Mesenchymal stem cell (in vitro differentiated cells and primary cell): ENCODE results near the gene AXIN1. TPM values are rescaled to one million over a fixed set of nuclear protein-coding genes. Genes with fewer than 3 reads are reported as not detected.
A peak's percentile ranks its signal among the peaks of the same experiment; 100 is the strongest.

Experiments
- DNase-seq: peaks from one replicate; pipeline ENCODE4 v3.0.0-alpha.2; 2013
- H2AFZ ChIP-seq: one replicate; pipeline ENCODE4 v1.6.1; 2013; ENCODE audit warnings: low read depth, mild to moderate bottlenecking, control low read depth, inconsistent platforms, low read length, moderate library complexity
- H2AK5ac ChIP-seq: 2 replicates; pipeline ENCODE4 v1.6.1; 2013; ENCODE audit warnings: low read length, moderate library complexity, mild to moderate bottlenecking, inconsistent platforms; ENCODE audit not compliant: severe bottlenecking
- H2BK120ac ChIP-seq: one replicate; pipeline ENCODE4 v1.6.1; 2013; ENCODE audit warnings: low read depth, mild to moderate bottlenecking, inconsistent platforms, low read length, moderate library complexity
- H2BK12ac ChIP-seq, 2 experiments: one replicate each; pipeline ENCODE4 v1.6.1; 2013; ENCODE audit warnings: inconsistent platforms in 2 of 2, low read length in 2 of 2, mild to moderate bottlenecking in 2 of 2, moderate library complexity in 2 of 2, control low read depth in 1 of 2
- H2BK15ac ChIP-seq: one replicate; pipeline ENCODE4 v1.6.1; 2013; ENCODE audit warnings: mild to moderate bottlenecking, low read depth, inconsistent platforms; ENCODE audit not compliant: poor library complexity, severe bottlenecking
- H2BK5ac ChIP-seq: 2 replicates; pipeline ENCODE4 v1.6.1; 2013; ENCODE audit warnings: low read depth, mild to moderate bottlenecking, low read length, control low read depth, inconsistent platforms; ENCODE audit not compliant: poor library complexity, severe bottlenecking
- H3K14ac ChIP-seq, 2 experiments: one replicate each; pipeline ENCODE4 v1.6.1; 2013; ENCODE audit warnings: inconsistent platforms in 2 of 2, low read length in 2 of 2, control low read depth in 1 of 2, mild to moderate bottlenecking in 1 of 2, moderate library complexity in 1 of 2
- H3K18ac ChIP-seq, 2 experiments: one replicate each; pipeline ENCODE4 v1.6.1; 2013; ENCODE audit warnings: inconsistent platforms in 2 of 2, low read length in 2 of 2, control low read depth in 1 of 2, low read depth in 1 of 2, mild to moderate bottlenecking in 1 of 2
- H3K23ac ChIP-seq, 2 experiments: one replicate each; pipeline ENCODE4 v1.6.1; 2013; ENCODE audit warnings: inconsistent platforms in 2 of 2, low read length in 2 of 2, mild to moderate bottlenecking in 2 of 2, moderate library complexity in 2 of 2, control low read depth in 1 of 2
- H3K27ac ChIP-seq: 2 replicates; pipeline ENCODE4 v1.5.1; 2013; ENCODE audit warnings: mild to moderate bottlenecking, moderate library complexity, low read length, control low read depth, inconsistent platforms; ENCODE audit not compliant: poor library complexity, severe bottlenecking
- H3K27me3 ChIP-seq, 2 experiments: 2 replicates each; pipeline versions ENCODE4 v1.6.1 to v1.7.0; 2013; ENCODE audit warnings: low read length in 2 of 2, mild to moderate bottlenecking in 2 of 2, moderate library complexity in 2 of 2, control low read depth in 1 of 2, inconsistent platforms in 1 of 2; ENCODE audit not compliant: control insufficient read depth in 1 of 2, insufficient read depth in 1 of 2
- H3K36me3 ChIP-seq, 2 experiments: 2 replicates each; pipeline versions ENCODE4 v1.6.1 to v1.7.0; 2013; ENCODE audit warnings: low read length in 2 of 2, control low read depth in 1 of 2, inconsistent platforms in 1 of 2, low read depth in 1 of 2, mild to moderate bottlenecking in 1 of 2; ENCODE audit not compliant: insufficient read depth in 2 of 2, control insufficient read depth in 1 of 2
- H3K4ac ChIP-seq, 2 experiments: one replicate each; pipeline ENCODE4 v1.6.1; 2013; ENCODE audit warnings: inconsistent platforms in 2 of 2, low read length in 2 of 2, mild to moderate bottlenecking in 2 of 2, moderate library complexity in 2 of 2, control low read depth in 1 of 2, low read depth in 1 of 2
- H3K4me1 ChIP-seq: 2 replicates; pipeline ENCODE4 v1.6.1; 2013; ENCODE audit warnings: low read depth, low read length, control low read depth; ENCODE audit not compliant: control insufficient read depth, insufficient read depth
- H3K4me2 ChIP-seq: 2 replicates; pipeline ENCODE4 v1.6.1; 2013; ENCODE audit warnings: low read length, mild to moderate bottlenecking, inconsistent platforms; ENCODE audit not compliant: poor library complexity, severe bottlenecking
- H3K4me3 ChIP-seq, 2 experiments: 2 replicates each; pipeline versions ENCODE4 v1.5.1 to v1.7.0; 2013; ENCODE audit warnings: low read length in 2 of 2, mild to moderate bottlenecking in 2 of 2, control low read depth in 1 of 2, low read depth in 1 of 2; ENCODE audit not compliant: insufficient read depth in 1 of 2
- H3K79me1 ChIP-seq: replicated peaks from 2 replicates; pipeline ENCODE4 v1.6.1; 2013; ENCODE audit warnings: mild to moderate bottlenecking, control low read depth, low read length, inconsistent platforms; ENCODE audit not compliant: poor library complexity, severe bottlenecking
- H3K9ac ChIP-seq: 2 replicates; pipeline ENCODE4 v1.7.0; 2013; ENCODE audit warnings: mild to moderate bottlenecking, low read length, moderate library complexity
- H3K9me3 ChIP-seq: 2 replicates; pipeline ENCODE4 v1.7.0; 2013; ENCODE audit warnings: mild to moderate bottlenecking, low read length; ENCODE audit not compliant: control insufficient read depth
- H4K8ac ChIP-seq: one replicate; pipeline ENCODE4 v1.6.1; 2013; ENCODE audit warnings: inconsistent platforms, mild to moderate bottlenecking, low read length, moderate library complexity
- H4K91ac ChIP-seq: one replicate; pipeline ENCODE4 v1.6.1; 2013; ENCODE audit warnings: mild to moderate bottlenecking, low read length, inconsistent platforms
- WGBS: methylation state at CpG from one replicate; pipeline ENCODE4 v1.1.7; 2013; ENCODE audit warnings: mixed read lengths; 5-methylcytosine and 5-hydroxymethylcytosine counted together
- polyA plus RNA-seq, 2 experiments: library from polyadenylated mRNA; stranded (reverse); fragments of 200-250 nt; gene quantifications; one replicate each; pipeline ENCODE4 v1.2.3, GENCODE V29; 2013

AXIN1 gene, protein sequence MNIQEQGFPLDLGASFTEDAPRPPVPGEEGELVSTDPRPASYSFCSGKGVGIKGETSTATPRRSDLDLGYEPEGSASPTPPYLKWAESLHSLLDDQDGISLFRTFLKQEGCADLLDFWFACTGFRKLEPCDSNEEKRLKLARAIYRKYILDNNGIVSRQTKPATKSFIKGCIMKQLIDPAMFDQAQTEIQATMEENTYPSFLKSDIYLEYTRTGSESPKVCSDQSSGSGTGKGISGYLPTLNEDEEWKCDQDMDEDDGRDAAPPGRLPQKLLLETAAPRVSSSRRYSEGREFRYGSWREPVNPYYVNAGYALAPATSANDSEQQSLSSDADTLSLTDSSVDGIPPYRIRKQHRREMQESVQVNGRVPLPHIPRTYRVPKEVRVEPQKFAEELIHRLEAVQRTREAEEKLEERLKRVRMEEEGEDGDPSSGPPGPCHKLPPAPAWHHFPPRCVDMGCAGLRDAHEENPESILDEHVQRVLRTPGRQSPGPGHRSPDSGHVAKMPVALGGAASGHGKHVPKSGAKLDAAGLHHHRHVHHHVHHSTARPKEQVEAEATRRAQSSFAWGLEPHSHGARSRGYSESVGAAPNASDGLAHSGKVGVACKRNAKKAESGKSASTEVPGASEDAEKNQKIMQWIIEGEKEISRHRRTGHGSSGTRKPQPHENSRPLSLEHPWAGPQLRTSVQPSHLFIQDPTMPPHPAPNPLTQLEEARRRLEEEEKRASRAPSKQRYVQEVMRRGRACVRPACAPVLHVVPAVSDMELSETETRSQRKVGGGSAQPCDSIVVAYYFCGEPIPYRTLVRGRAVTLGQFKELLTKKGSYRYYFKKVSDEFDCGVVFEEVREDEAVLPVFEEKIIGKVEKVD
- 8.3 TPM for polyA plus RNA-seq (2013, experiment 1 of 2)
- polyA plus RNA-seq (2013, experiment 2 of 2), result 8.7 TPM

GRCh38 chr16:352547-353403, at the start of gene AXIN1:
Gene AXIN1, minus strand, starts transcription at chr16:352723. Its CDS starts 5,698 bp downstream, at chr16:347025.
- Histone ChIP-seq H3K4ac (peak within 1 kb of the TSS in 1 of 2 experiments; percentile 49), H4K91ac (peak within 1 kb of the TSS; percentile 89), H3K4me2 (peak within 1 kb of the TSS; percentile 95), H3K4me3 (peak within 1 kb of the TSS; percentile 72 to 83), H3K14ac (peak within 1 kb of the TSS in 1 of 2 experiments; percentile 30), H3K27me3 (no peaks in the 10 kb centered on the region), H2BK15ac (peak within 1 kb of the TSS; percentile 77), H2BK12ac (peak within 1 kb of the TSS; percentile 45 to 69), H2BK120ac (no peak within 1 kb of the TSS), H2BK5ac (no peak within 1 kb of the TSS), H2AFZ (peak within 1 kb of the TSS; percentile 74), H3K36me3 (peaks cover 0 to 8% of the 10 kb centered on the region in 2 experiments), H3K27ac (no peak within 1 kb of the TSS), H3K79me1 (peaks cover 12% of the 10 kb centered on the region), H3K4me1 (peaks cover 23% of the 10 kb centered on the region), H4K8ac (peak within 1 kb of the TSS; percentile 98), H3K9ac (peak within 1 kb of the TSS; percentile 87), H2AK5ac (no peak within 1 kb of the TSS), H3K18ac (peak within 1 kb of the TSS; percentile 75 to 87), H3K9me3 (no peaks in the 10 kb centered on the region), H3K23ac (peak within 1 kb of the TSS in 1 of 2 experiments; percentile 80)
- 3% methylated on average over 72 of the region's 113 CpGs for WGBS
- DNase-seq, result peak; percentile 95

DNA sequence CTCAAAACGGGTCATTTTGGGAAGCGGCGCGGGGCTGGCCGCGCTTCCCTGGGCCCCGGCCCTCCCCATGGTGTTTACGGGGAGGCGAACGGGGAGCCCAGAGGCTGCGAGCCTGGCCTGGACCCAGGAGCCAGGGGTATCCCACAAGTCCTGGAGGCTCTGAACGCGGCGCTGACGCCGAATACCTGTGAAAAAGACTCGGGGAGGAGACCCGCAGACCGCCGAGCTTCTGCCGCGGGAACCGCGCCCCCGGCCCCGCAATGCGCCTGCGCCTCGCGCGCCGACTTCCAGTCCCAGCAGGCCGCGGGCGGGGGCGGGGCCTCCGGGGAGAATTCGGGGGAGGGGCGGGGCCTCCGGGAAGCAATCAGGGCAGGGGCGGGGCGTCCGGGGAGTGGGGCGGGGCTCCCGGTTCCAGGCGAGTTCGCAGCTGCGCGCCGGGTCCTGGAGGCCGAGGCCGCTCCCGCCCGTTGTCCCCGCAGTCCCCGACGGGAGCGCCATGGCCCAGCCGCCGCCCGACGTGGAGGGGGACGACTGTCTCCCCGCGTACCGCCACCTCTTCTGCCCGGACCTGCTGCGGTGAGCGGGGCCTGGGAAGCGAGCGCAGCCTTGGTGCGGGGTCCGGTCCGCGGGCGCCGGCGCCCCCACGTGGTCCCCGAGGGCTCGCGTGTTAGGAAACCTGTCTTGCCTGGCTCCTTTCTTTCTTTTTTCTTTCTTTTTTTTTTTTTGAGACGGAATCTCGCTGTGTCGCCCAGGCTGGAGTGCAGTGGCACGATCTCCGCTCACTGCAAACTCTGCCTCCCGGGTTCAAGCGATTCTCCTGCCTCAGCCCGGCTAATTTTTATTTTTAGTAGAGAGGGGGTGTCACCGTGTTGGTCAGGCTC, 49.2 kb upstream of the AXIN1 start, which contains the start of gene DECR2:
DECR2 (plus strand) TSS at position 418 of the 881 bp plus-strand sequence; CDS start at position 497, 79 bp downstream.
- Histone ChIP-seq H2AK5ac (no peak within 1 kb of the TSS), H3K27ac (peak within 1 kb of the TSS; percentile 64), H4K8ac (peak within 1 kb of the TSS; percentile 81), H3K18ac (peak within 1 kb of the TSS; percentile 96), H2BK120ac (peak within 1 kb of the TSS; percentile 71), H3K27me3 (no peaks in the 10 kb centered on the region), H3K79me1 (peaks cover 10% of the 10 kb centered on the region), H3K9me3 (no peaks in the 10 kb centered on the region), H2BK12ac (peak within 1 kb of the TSS in 1 of 2 experiments; percentile 80), H2BK15ac (peak within 1 kb of the TSS; percentile 76), H4K91ac (peak within 1 kb of the TSS; percentile 95), H3K14ac (peak within 1 kb of the TSS in 1 of 2 experiments; percentile 91), H3K23ac (peak within 1 kb of the TSS in 1 of 2 experiments; percentile 29), H2BK5ac (no peak within 1 kb of the TSS), H3K4me1 (peaks cover 28% of the 10 kb centered on the region), H3K4me3 (peak within 1 kb of the TSS; percentile 85), H3K4me2 (peak within 1 kb of the TSS; percentile 80), H2AFZ (peak within 1 kb of the TSS; percentile 92), H3K9ac (peak within 1 kb of the TSS; percentile 91), H3K36me3 (peaks cover 15 to 29% of the 10 kb centered on the region in 2 experiments), H3K4ac (peak within 1 kb of the TSS; percentile 66 to 99)
- DNase-seq, result peak; percentile 87
- WGBS, result under 1% methylated on average over 49 of the region's 91 CpGs

DNA sequence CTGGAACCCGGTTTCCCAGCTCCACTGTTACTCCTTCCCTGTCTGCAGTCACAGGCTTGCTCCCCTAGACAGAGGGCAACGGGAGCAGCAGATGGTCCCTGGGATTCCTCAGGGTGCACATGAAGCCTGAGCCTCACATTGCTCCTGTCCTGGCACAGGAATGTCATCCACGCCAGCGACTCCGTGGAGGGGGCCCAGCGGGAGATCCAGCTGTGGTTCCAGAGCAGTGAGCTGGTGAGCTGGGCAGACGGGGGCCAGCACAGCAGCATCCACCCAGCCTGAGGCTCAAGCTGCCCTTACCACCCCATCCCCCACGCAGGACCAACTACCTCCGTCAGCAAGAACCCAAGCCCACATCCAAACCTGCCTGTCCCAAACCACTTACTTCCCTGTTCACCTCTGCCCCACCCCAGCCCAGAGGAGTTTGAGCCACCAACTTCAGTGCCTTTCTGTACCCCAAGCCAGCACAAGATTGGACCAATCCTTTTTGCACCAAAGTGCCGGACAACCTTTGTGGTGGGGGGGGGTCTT, 47.6 kb upstream of the AXIN1 start:
- H3K14ac ChIP-seq, result no peak overlapping the region
- H4K91ac ChIP-seq, result no peak overlapping the region
- no peak overlapping the region for H3K18ac ChIP-seq
- WGBS, result 92% methylated on average over 10 of the region's 10 CpGs
- H3K23ac ChIP-seq, result no peak overlapping the region
- peak overlapping the region; percentile 91 for H3K9ac ChIP-seq
- H3K36me3 ChIP-seq, result peaks cover 15 to 23% of the 10 kb centered on the region in 2 experiments
- no peak overlapping the region for H3K4me2 ChIP-seq
- H3K79me1 ChIP-seq, result peaks cover 10% of the 10 kb centered on the region
- no peak overlapping the region for H4K8ac ChIP-seq
- no peak overlapping the region for H2AK5ac ChIP-seq
- H2BK120ac ChIP-seq, result no peak overlapping the region
- no peaks in the 10 kb centered on the region for H3K9me3 ChIP-seq
- peaks cover 30% of the 10 kb centered on the region for H3K4me1 ChIP-seq
- DNase-seq, result no peak
- H2BK12ac ChIP-seq, result no peak overlapping the region
- no peak overlapping the region for H3K4ac ChIP-seq
- peak overlapping the region in 1 of 2 experiments; percentile 85 for H3K4me3 ChIP-seq
- no peak overlapping the region for H3K27ac ChIP-seq
- peak overlapping the region; percentile 52 for H2BK15ac ChIP-seq
- no peak overlapping the region for H2AFZ ChIP-seq
- H3K27me3 ChIP-seq, result no peaks in the 10 kb centered on the region
- no peak overlapping the region for H2BK5ac ChIP-seq
